Measurements from ENCODE around the gene IGSF8.
A peak's percentile ranks its signal among the peaks of the same experiment; 100 is the strongest.
"Not testable (repeated sequence)": the region's sequence is repeated elsewhere in the genome, so short reads cannot be mapped to it uniquely, and the experiment has no call there.

The IGSF8 gene

DNA sequence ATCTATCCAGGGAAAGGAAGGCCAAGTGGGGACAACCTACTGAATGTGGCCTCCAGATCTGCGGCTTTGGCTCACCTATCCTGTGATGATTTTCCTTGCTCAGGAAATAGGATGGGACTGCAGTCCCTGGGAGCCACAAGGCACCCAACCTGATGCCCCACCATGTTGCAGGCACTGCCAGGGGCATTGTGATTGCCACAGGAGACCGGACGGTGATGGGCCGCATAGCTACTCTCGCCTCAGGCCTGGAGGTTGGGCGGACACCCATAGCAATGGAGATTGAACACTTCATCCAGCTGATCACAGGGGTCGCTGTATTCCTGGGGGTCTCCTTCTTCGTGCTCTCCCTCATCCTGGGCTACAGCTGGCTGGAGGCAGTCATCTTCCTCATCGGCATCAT lies 29.0 kb upstream of the IGSF8 start:
- no peak for DNase-seq

DNA sequence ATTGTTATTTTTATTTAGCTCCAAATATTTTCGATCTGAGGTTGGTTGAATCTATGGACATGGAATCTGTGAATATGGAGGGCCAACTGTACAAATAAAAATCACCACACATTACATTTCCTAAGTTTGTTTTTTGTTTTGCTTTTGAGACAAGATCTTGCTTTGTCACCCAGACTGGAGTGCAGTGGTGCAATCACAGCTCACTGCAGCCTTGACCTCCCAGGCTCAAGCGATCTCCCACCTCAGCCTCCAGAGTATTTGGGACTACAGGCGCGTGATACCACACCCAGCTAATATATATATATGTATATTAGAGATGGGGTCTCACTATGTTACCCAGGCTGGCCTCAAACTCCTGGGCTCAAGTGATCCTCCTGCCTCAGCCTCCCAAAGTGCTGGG lies 27.9 kb upstream of the IGSF8 start:
- DNase-seq: not testable (repeated sequence)

DNA sequence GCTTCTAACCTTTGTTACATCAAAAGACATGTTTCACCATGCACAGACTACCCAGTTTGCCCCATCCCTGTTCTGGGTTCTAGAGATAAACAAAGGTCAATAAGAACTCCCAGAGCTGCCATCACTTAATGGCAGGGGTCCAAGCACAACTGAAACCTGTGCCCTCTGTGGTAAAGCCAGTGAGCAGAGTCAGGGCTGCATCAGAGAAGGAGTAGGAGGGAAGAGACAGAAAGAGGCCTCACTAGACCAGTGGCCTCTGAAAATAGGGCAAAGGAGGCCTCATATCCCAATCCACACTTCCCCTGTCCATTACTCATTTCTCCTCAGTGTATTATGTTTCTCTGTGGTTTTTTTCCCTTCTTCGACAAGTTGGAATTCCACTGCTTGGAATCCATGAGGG lies 27.3 kb upstream of the IGSF8 start:
- DNase-seq: no peak

- DNase-seq: peak in 1 of 2 experiments; percentile 20
These were observed 26.5 kb upstream of the IGSF8 start for GRCh38 chr1:160124705-160125478.

DNA sequence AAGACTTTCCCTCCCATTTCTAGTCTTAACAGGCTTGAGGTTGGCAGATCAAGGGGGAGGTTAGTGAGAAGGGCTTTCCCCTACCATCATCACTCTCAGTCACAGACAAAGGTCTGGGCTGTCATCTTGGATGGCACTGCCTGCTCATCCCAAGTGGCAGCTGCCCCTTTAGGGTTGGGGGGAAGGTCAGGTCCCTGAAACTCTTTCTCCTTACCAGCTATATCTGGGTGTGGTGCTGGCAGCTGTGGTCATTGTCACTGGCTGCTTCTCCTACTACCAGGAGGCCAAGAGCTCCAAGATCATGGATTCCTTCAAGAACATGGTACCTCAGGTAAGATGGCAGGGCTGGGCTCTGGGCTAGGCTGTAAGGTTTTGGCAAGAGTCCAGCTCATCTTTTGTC lies 25.3 kb upstream of the IGSF8 start:
- no peak for DNase-seq

GRCh38 chr1:160122978-160123495 lies 24.6 kb upstream of the IGSF8 start:
- DNase-seq: no peak

DNA sequence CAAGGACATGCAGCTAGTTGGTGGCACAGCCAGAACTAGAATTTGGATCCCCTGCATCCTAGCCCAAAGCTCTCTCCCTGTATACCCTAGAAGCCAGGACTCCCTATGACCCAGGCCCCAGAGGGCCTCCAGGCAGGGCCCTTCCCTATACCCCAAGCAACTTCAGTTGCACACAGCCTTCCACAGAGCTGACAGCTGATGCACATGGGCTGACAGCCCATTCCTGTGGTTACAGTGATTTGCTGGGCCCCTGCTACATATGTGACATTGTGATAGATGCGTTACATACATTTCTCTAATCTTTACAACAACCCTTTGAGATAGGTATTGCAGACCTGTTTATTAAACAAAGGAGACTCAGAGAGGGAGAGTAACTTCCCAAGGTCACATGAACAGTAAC lies 23.0 kb upstream of the IGSF8 start:
- no peak for DNase-seq

GRCh38 chr1:160120797-160121196 lies 22.4 kb upstream of the IGSF8 start:
- DNase-seq: no peak

- no peak for DNase-seq
These were observed 20.5 kb upstream of the IGSF8 start for GRCh38 chr1:160118928-160119327.

GRCh38 chr1:160117709-160118183 lies 19.3 kb upstream of the IGSF8 start:
- DNase-seq: no peak

GRCh38 chr1:160117300-160117699 lies 18.9 kb upstream of the IGSF8 start:
- no peak for DNase-seq

GRCh38 chr1:160116283-160117147 lies 18.1 kb upstream of the IGSF8 start:
- DNase-seq: no peak

DNA sequence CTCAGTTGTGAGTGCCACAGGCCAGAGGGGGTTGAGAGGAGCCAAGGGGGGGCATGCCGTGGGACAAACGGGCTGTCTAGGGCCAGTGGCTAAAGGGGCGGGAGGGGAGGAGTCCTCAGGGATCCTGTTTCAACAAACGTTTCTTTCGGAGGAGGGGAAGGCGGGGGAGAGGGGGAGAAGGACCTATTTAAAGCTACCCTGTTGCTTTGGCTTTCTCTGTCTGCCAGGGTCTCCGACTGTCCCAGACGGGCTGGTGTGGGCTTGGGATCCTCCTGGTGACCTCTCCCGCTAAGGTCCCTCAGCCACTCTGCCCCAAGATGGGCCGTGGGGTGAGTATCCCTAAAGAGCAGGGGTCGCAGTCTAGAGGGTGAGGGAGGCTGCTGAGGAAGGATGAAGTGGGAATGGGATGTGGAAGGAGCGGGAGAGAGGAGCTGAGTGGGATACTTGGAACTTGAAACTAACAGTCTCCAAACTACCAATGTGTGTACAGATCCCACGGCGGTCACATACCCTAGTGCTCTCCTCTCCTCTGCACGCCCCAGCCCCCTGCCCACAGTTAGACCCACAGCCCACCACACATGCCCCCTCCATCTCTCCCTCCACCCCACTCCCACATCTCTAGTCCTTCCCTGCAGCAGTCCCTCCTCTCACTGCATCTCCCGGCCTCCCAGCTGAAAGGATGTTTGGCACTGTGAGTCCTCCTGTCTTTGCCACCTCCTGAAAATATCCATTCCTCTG lies 17.3 kb upstream of the IGSF8 start, which contains the start of gene ATP1A2:
Gene ATP1A2, plus strand, starts transcription at position 215 of the 738 bp plus-strand sequence. Its CDS starts 103 bp downstream, at position 318.
- DNase-seq: no peak

GRCh38 chr1:160114085-160114484 lies 15.7 kb upstream of the IGSF8 start:
- no peak for DNase-seq

DNA sequence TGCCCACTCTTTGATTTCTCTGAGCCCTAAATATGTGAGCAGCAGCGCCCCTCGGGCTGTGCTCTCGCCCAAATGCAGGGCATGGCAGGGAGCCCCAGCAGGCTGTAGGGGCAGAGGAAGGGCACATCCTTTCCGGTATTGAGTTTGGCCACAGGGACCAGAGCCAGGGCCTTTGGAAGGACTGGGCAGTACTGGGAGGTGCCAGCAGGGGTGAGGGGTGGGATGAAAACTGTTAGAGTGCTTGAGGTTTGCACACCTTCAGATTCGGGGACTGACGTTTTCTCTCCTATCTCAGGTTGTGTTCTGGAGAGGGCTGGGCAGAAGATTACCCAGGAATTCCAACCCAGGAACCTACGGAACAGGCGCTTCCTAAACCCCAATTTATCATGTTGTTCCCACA lies 15.0 kb upstream of the IGSF8 start:
- no peak for DNase-seq

DNA sequence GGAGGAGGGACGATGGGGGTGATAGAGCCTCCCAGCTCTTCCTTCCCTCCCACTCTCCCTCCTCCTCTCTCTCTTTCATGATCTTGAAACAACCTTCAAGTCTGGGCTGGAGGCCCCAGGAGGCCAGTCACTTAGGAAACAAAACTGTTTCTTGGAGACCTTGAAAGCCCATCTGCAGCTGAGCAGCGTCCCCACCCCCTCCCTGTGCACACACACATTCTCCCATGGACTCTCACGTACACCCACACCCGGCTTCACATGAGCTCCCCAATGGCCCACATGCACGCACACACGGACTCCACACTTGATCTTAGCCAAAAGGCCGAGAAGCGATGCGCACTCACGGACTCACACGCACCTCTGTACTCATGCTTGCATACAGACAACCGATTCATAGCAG lies 13.9 kb upstream of the IGSF8 start:
- DNase-seq: no peak

DNA sequence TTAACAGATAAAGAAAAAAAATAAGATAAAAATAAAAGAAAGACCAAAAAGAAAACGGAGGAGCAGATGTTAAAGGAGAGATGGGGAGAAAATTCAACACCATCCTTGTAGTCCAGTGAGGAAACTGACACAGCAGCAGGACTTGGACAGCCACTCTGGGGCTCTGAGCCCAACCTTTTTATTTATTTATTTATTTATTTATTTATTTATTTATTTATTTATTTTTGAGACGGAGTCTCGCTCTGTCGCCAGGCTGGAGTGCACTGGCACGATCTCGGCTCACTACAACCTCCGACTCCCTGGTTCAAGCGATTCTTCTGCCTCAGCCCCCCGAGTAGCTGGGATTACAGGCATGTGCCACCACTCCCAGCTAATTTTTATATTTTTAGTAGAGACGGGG lies 13.0 kb upstream of the IGSF8 start:
- DNase-seq: not testable (repeated sequence)

DNA sequence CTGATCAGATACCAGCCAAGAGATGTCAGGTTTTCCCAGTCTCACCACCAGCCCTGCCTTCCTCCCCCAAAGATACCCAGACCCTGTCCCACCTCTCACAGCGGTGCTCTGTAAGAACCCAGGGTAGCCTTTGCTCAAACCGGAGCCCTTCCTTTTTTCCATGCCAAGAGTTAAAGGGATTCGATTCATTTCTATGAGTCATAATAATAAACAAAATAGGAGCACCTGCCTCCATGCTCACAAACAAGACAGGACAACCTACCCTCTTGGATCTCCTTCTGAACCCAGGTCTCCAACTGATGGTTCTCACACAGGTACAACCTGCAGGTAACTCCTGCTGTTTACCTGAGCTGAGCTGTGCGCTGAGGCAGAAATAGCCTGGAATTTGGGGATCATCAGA lies 11.3 kb upstream of the IGSF8 start:
- DNase-seq: no peak

- peak in 1 of 2 experiments; percentile 4 for DNase-seq
These were observed 10.7 kb upstream of the IGSF8 start for GRCh38 chr1:160108888-160109662.

DNA sequence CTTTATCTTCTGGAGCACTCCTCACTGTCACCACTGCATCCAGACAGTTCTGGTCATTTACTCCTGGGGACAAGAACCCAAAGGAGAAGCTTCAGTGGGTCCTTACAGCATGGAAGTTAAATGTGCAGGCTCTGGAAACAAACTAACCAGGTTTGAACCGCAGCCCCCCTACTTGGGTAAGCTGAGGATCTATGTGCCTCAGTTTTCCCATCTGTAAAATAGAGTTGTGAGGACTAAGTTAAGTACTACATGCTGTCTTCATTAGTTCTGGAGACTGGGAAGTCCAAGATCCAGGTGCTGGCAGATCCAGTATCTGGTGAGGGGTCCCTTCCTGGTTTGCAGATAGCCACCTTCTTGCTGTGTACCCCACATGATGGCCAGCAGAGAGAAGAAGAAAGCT lies 9.1 kb upstream of the IGSF8 start:
- DNase-seq: no peak

DNA sequence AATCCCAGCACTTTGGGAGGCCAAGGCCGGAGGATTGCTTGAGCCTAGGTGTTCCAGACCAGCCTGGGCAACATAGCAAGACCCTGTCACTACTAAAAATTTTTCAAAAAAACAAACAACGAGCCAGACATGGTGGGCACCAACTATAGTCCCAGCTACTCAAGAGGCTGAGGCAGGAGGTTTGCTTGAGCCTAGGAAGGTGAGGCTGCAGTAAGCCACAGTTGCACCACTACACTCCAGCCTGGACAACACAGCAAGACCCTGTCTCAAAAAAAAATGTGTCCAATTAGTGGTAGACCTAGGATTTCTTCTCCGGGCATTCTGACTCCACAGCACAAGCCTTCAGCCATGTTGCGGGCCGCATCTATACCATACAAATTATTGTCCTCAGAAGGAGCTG lies 6.7 kb upstream of the IGSF8 start:
- no peak for DNase-seq

DNA sequence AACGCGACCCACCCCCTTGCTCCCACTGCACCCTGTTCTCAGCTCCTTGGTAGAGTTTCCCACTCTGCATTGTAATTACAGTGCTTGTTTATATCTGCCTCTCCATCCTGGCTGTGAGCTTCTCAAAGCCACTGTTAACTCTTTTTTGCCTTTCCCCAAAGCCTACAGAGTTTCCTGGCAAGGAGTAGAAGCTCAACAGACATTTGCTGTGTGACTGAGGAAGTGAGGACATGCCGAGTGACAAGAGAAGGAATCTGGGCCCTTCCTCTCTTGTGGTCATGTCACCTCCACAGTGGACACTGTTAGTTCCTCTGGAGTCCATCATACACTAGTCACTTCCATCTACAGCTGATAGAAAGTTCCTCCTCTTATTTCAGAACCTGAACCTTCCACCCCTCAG lies 6.1 kb upstream of the IGSF8 start:
- DNase-seq: no peak

Measured in SW 1271 (cell line).